GM12864 (cell line): ENCODE results near the gene CDH11.

Experiments
- DNase-seq: peaks from one replicate; pipeline ENCODE4 v3.0.0-alpha.2; 2011; ENCODE audit warnings: low read depth
- H3K4me3 ChIP-seq: 2 replicates; pipeline ENCODE4 v1.5.1; 2011; ENCODE audit warnings: mild to moderate bottlenecking, low read depth, low read length, control low read depth
- CTCF ChIP-seq: IDR thresholded peaks from 2 replicates; pipeline ENCODE4 v1.5.1; 2011; ENCODE audit warnings: low read depth, mild to moderate bottlenecking, moderate library complexity, low read length, control low read depth, inconsistent platforms; ENCODE audit errors: missing control alignments

Gene CDH11

GRCh38 chr16:64903770-64904169 lies 218.1 kb downstream of the CDH11 start:
- no peak for DNase-seq
- no peak overlapping the region for H3K4me3 ChIP-seq
- TF ChIP-seq CTCF: no peak

- no peak overlapping the region for H3K4me3 ChIP-seq
- no peak for TF ChIP-seq CTCF
- no peak for DNase-seq
These were observed 221.3 kb downstream of the CDH11 start for GRCh38 chr16:64900517-64900916.

GRCh38 chr16:64900019-64900418 lies 221.8 kb downstream of the CDH11 start:
- H3K4me3 ChIP-seq: no peak overlapping the region
- no peak for DNase-seq
- TF ChIP-seq CTCF: no peak

- H3K4me3 ChIP-seq: no peak overlapping the region
- DNase-seq: no peak
- no peak for TF ChIP-seq CTCF
These were observed 223.7 kb downstream of the CDH11 start for GRCh38 chr16:64898159-64898558.
